Lung (tissue), 12 donors: ENCODE measurements around the gene SLC4A3. TPM values are rescaled to one million over a fixed set of nuclear protein-coding genes. Genes with fewer than 3 reads are reported as not detected.
A peak's percentile ranks its signal among the peaks of the same experiment; 100 is the strongest.

Experiments used
- ATAC-seq: fragments of 200-7000 bp; cut with Tn5 transposase; one replicate; pipeline ENCODE4 v1.9.1; 2020; ENCODE audit warnings: moderate number of reproducible peaks; ENCODE audit not compliant: insufficient read depth, low FRiP score
- DNase-seq, 3 donors: peaks; one replicate each; pipeline ENCODE4 v3.0.0-alpha.2; 2013 to 2017
- H3K27ac ChIP-seq, 2 donors: one replicate each; pipeline ENCODE4 v1.5.1; 2013; ENCODE audit warnings: mild to moderate bottlenecking in 2 of 2, moderate library complexity in 2 of 2, control low read depth in 1 of 2, inconsistent platforms in 1 of 2, low read depth in 1 of 2, low read length in 1 of 2
- H3K27me3 ChIP-seq, 3 donors: one replicate each; pipeline ENCODE4 v1.5.1; 2013; ENCODE audit warnings: low read length in 2 of 3; ENCODE audit not compliant: control insufficient read depth in 3 of 3, insufficient read depth in 3 of 3
- H3K36me3 ChIP-seq, 4 donors: one replicate each; pipeline ENCODE4 v1.5.1; 2013; ENCODE audit warnings: low read length in 4 of 4, mild to moderate bottlenecking in 1 of 4, moderate library complexity in 1 of 4; ENCODE audit not compliant: control insufficient read depth in 4 of 4, insufficient read depth in 4 of 4
- H3K4me1 ChIP-seq, 5 donors: one replicate each; pipeline ENCODE4 v1.5.1; 2013; ENCODE audit warnings: low read length in 5 of 5, mild to moderate bottlenecking in 2 of 5, moderate library complexity in 1 of 5; ENCODE audit not compliant: control insufficient read depth in 5 of 5, insufficient read depth in 5 of 5
- H3K4me3 ChIP-seq: one replicate; pipeline ENCODE4 v1.5.1; 2013; ENCODE audit warnings: mild to moderate bottlenecking, control low read depth, moderate library complexity
- H3K9ac ChIP-seq, 2 donors: one replicate each; pipeline ENCODE4 v1.5.1; 2013; ENCODE audit warnings: low read length in 2 of 2, control low read depth in 1 of 2; ENCODE audit not compliant: insufficient read depth in 1 of 2
- H3K9me3 ChIP-seq, 4 donors: one replicate each; pipeline ENCODE4 v1.5.1; 2013; ENCODE audit warnings: low read length in 3 of 4, mild to moderate bottlenecking in 1 of 4, moderate library complexity in 1 of 4; ENCODE audit not compliant: control insufficient read depth in 4 of 4, insufficient read depth in 3 of 4
- CTCF ChIP-seq: IDR thresholded peaks from 2 replicates; pipeline ENCODE4 v1.5.1; 2012; ENCODE audit warnings: mild to moderate bottlenecking; ENCODE audit errors: control extremely low read depth, extremely low read depth
- WGBS, 2 donors: extraction: QIAGEN DNeasy Blood & Tissue Kit; methylation state at CpG; one replicate each; pipeline ENCODE4 v1.1.7; 2013; 5-methylcytosine and 5-hydroxymethylcytosine counted together
- polyA plus RNA-seq, 2 donors: library from polyadenylated mRNA; stranded (reverse); fragments of 200-250 nt; gene quantifications; one replicate each; pipeline ENCODE4 v1.2.1, GENCODE V29; 2013
- total RNA-seq, 2 donors: library from RNA; depleted of rRNA in 1 of 2; stranded (reverse); fragments of >200 nt in 1 of 2; gene quantifications; one replicate each; pipeline ENCODE4 v1.2.1, GENCODE V29; 2014 to 2021
- donor health status: control.
- donor health status: control.
- donor health status: Bipolar disorder and iron deficiency.
- donor health status: healthy.
- donor health status: DM: yes; HTN: yes; CAD: no.

SLC4A3 gene
- total and polyA plus RNA-seq, 4 donors: 0.59 to 3.2 (median 1.2) TPM

- H3K27ac ChIP-seq: peak overlapping the region in 1 of 2 donors; percentile 67
- peaks cover 0 to 39% (median 8%) of the 10 kb centered on the region in 5 donors for H3K4me1 ChIP-seq
- TF ChIP-seq CTCF: no peak
- peaks cover 0 to 2% (median 0%) of the 10 kb centered on the region in 4 donors for H3K9me3 ChIP-seq
- WGBS, 2 donors: 50 to 69% methylated on average over 8 of the region's 8 CpGs
- H3K27me3 ChIP-seq: peaks cover 0 to 3% (median 0%) of the 10 kb centered on the region in 3 donors
- no peak overlapping the region for H3K4me3 ChIP-seq
- ATAC-seq (no peak), DNase-seq (peak in 1 of 3 donors; percentile 34)
- H3K9ac ChIP-seq: no peak overlapping the region
- peaks cover 0 to 4% (median 2%) of the 10 kb centered on the region in 4 donors for H3K36me3 ChIP-seq
Measured at GRCh38 chr2:219642069-219642454, 14.6 kb downstream of the SLC4A3 start.

- Histone ChIP-seq H3K4me3 (no peak overlapping the region), H3K4me1 (peaks cover 0 to 39% (median 8%) of the 10 kb centered on the region in 5 donors), H3K27ac (peak overlapping the region; percentile 35 to 90), H3K27me3 (peaks cover 0 to 3% (median 0%) of the 10 kb centered on the region in 3 donors), H3K9me3 (peaks cover 0 to 2% (median 0%) of the 10 kb centered on the region in 4 donors), H3K9ac (no peak overlapping the region), H3K36me3 (peaks cover 0 to 2% (median 0%) of the 10 kb centered on the region in 4 donors)
- DNase-seq (peak; percentile 97 to 98 (median 97)), ATAC-seq (peak; percentile 95)
- 4 to 10% methylated on average over 24 of the region's 24 CpGs for WGBS, 2 donors
- TF ChIP-seq CTCF: peak; percentile 100
Measured at GRCh38 chr2:219642465-219643083, 15.1 kb downstream of the SLC4A3 start.

GRCh38 chr2:219643084-219643473, 15.6 kb downstream of the SLC4A3 start:
- H3K4me3 ChIP-seq: no peak overlapping the region
- peak overlapping the region in 1 of 2 donors; percentile 90 for H3K27ac ChIP-seq
- H3K9ac ChIP-seq: no peak overlapping the region
- peaks cover 0 to 3% (median 0%) of the 10 kb centered on the region in 3 donors for H3K27me3 ChIP-seq
- no peak for ATAC-seq
- 90 to 94% methylated on average over 7 of the region's 7 CpGs for WGBS, 2 donors
- H3K4me1 ChIP-seq: peaks cover 0 to 39% (median 8%) of the 10 kb centered on the region in 5 donors
- peaks cover 0 to 2% (median 0%) of the 10 kb centered on the region in 4 donors for H3K36me3 ChIP-seq
- no peak for DNase-seq
- H3K9me3 ChIP-seq: peaks cover 0 to 2% (median 0%) of the 10 kb centered on the region in 4 donors
- TF ChIP-seq CTCF: no peak
